NT2/D1 (cell line): ENCODE results near the gene PCSK6.

ENCODE experiments used
- DNase-seq: peaks from one replicate; pipeline ENCODE4 v3.0.0-alpha.2; 2011; ENCODE audit warnings: low read depth, low spot score
- H3K27me3 ChIP-seq: 2 replicates; pipeline ENCODE4 v1.6.0; 2011; ENCODE audit warnings: mild to moderate bottlenecking; ENCODE audit not compliant: insufficient read length, insufficient read depth
- H3K36me3 ChIP-seq: 2 replicates; pipeline ENCODE4 v1.6.1; 2011; ENCODE audit warnings: mild to moderate bottlenecking, low read length, mixed read lengths; ENCODE audit not compliant: insufficient read depth, insufficient read length
- H3K4me1 ChIP-seq: 2 replicates; pipeline ENCODE4 v1.5.1; 2011; ENCODE audit not compliant: insufficient read depth, insufficient read length
- H3K4me3 ChIP-seq: 2 replicates; pipeline ENCODE4 v1.5.1; 2011; ENCODE audit warnings: low read depth; ENCODE audit not compliant: insufficient read length
- H3K9ac ChIP-seq: 2 replicates; pipeline ENCODE4 v1.6.0; 2011; ENCODE audit warnings: low read depth; ENCODE audit not compliant: insufficient read length
- H3K9me3 ChIP-seq: 2 replicates; pipeline ENCODE4 v1.5.1; 2011; ENCODE audit warnings: mild to moderate bottlenecking, low read length; ENCODE audit not compliant: insufficient read depth
- SUZ12 ChIP-seq: IDR thresholded peaks from 2 replicates; pipeline ENCODE4 v1.6.1; 2011; ENCODE audit not compliant: insufficient read length, insufficient read depth; ENCODE audit errors: extremely low read depth
- YY1 ChIP-seq: IDR thresholded peaks from 2 replicates; pipeline ENCODE4 v1.6.1; 2011; ENCODE audit not compliant: insufficient read length, insufficient read depth
- ZNF274 ChIP-seq: IDR thresholded peaks from 2 replicates; pipeline ENCODE4 v1.6.1; 2011; ENCODE audit warnings: mild to moderate bottlenecking, low read depth, low read length

PCSK6 gene

DNA sequence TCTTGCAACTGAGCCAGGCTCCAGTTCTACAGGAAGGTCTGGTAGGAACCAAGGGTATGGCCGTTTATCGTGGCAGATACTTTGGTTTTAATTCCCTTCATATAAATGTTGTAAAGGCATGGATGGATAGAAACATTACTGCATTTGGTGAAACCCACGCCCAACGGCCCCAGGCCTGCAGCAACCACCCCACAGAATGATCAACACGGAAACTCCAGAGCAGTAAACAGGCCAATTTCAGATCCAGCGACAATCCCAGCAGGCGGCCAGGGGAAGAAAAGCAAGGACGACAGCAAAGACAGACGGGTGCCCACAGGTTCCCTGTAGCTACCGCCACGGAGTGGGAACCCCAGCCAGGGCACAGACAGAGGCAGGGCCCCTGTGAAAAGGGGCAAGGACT, 32.6 kb upstream of the PCSK6 start:
- TF ChIP-seq SUZ12 (no peak), ZNF274 (no peak), YY1 (no peak)
- peaks cover 15% of the 10 kb centered on the region for H3K9me3 ChIP-seq
- peaks cover 6% of the 10 kb centered on the region for H3K4me1 ChIP-seq
- no peaks in the 10 kb centered on the region for H3K27me3 ChIP-seq
- H3K4me3 ChIP-seq, result no peak overlapping the region
- no peak for DNase-seq
- no peak overlapping the region for H3K9ac ChIP-seq
- no peaks in the 10 kb centered on the region for H3K36me3 ChIP-seq

- no peak overlapping the region for H3K4me3 ChIP-seq
- no peak overlapping the region for H3K9ac ChIP-seq
- peaks cover 6% of the 10 kb centered on the region for H3K4me1 ChIP-seq
- TF ChIP-seq YY1 (no peak), ZNF274 (no peak), SUZ12 (no peak)
- H3K27me3 ChIP-seq, result no peaks in the 10 kb centered on the region
- H3K9me3 ChIP-seq, result peaks cover 18% of the 10 kb centered on the region
- no peaks in the 10 kb centered on the region for H3K36me3 ChIP-seq
- no peak for DNase-seq
Measured at GRCh38 chr15:101521591-101521990, 32.1 kb upstream of the PCSK6 start.

GRCh38 chr15:101521069-101521468, 31.6 kb upstream of the PCSK6 start:
- TF ChIP-seq YY1 (no peak), ZNF274 (no peak), SUZ12 (no peak)
- peaks cover 4% of the 10 kb centered on the region for H3K4me1 ChIP-seq

DNA sequence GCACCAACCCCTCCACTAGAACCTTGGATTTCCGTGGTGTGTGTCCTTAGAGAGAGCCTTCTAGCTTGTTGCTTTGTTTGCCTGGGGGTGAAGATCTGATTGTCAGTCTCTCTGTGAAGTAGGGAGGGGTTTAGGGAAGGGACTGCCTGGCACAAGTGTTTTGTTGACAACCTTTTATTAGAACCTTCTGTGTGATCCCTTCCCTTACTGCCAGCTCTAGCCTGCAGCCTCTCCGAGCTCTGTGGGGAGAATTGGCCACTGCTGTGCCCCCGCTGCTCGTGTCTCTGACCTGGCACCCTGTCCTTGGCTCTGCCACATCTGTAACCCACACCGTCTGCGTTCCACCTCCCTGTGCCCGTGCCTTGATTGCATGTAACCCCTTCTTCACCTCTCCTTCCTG, 30.9 kb upstream of the PCSK6 start:
- peaks cover 3% of the 10 kb centered on the region for H3K4me1 ChIP-seq
- peaks cover 29% of the 10 kb centered on the region for H3K9me3 ChIP-seq
- no peaks in the 10 kb centered on the region for H3K36me3 ChIP-seq
- no peak overlapping the region for H3K4me3 ChIP-seq
- no peaks in the 10 kb centered on the region for H3K27me3 ChIP-seq
- H3K9ac ChIP-seq, result no peak overlapping the region
- no peak for DNase-seq
- TF ChIP-seq ZNF274 (no peak), YY1 (no peak), SUZ12 (no peak)

More at GRCh38 chr15:101521069-101521468, 31.6 kb upstream of the PCSK6 start:
- no peaks in the 10 kb centered on the region for H3K27me3 ChIP-seq
- no peak for DNase-seq
- peaks cover 23% of the 10 kb centered on the region for H3K9me3 ChIP-seq
- no peak overlapping the region for H3K4me3 ChIP-seq
- no peak overlapping the region for H3K9ac ChIP-seq
- H3K36me3 ChIP-seq, result no peaks in the 10 kb centered on the region

GRCh38 chr15:101517504-101517903, 28.0 kb upstream of the PCSK6 start:
- TF ChIP-seq YY1 (no peak), ZNF274 (no peak), SUZ12 (no peak)
- Histone ChIP-seq H3K4me1 (no peaks in the 10 kb centered on the region), H3K27me3 (no peaks in the 10 kb centered on the region), H3K36me3 (no peaks in the 10 kb centered on the region), H3K9ac (no peak overlapping the region), H3K4me3 (no peak overlapping the region), H3K9me3 (peaks cover 29% of the 10 kb centered on the region)
- no peak for DNase-seq

- Histone ChIP-seq H3K9ac (no peak overlapping the region), H3K36me3 (no peaks in the 10 kb centered on the region), H3K4me3 (no peak overlapping the region), H3K9me3 (peaks cover 29% of the 10 kb centered on the region), H3K4me1 (no peaks in the 10 kb centered on the region), H3K27me3 (no peaks in the 10 kb centered on the region)
- TF ChIP-seq SUZ12 (no peak), ZNF274 (no peak), YY1 (no peak)
- no peak for DNase-seq
Measured at GRCh38 chr15:101514318-101514717, 24.8 kb upstream of the PCSK6 start.

DNA sequence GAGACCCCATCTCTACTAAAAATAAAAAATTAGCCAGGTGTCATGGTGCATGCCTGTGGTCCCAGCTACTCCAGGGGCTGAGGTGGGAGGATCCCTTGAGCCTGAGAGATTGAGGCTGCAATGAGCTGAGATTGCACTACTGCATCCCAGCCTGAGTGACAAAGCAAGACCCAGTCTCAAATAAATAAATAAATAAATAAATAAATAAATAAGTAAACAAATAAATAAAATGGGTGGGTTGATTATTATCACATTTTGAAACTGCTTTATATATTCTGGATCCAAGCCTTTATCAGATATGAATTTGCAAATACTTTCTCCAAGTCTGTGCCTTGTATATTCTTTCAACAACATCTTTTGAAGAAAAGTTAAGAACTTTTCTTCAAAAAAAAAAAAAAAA, 22.2 kb upstream of the PCSK6 start:
- no peak for TF ChIP-seq SUZ12
- TF ChIP-seq YY1, result no peak
- no peak for TF ChIP-seq ZNF274
- Histone ChIP-seq H3K9me3 (peaks cover 13% of the 10 kb centered on the region; the same call in 1 of the 2 replicates), H3K27me3 (no peaks in the 10 kb centered on the region), H3K4me3 (no peak overlapping the region), H3K9ac (no peak overlapping the region), H3K4me1 (no peaks in the 10 kb centered on the region), H3K36me3 (no peaks in the 10 kb centered on the region)
- no peak for DNase-seq
